Hepatocyte (in vitro differentiated cells): ENCODE data around the gene MAP3K20. TPM values are rescaled to one million over a fixed set of nuclear protein-coding genes. Genes with fewer than 3 reads are reported as not detected.

Experiments used
- DNase-seq: peaks from one replicate; pipeline ENCODE4 v3.0.0-alpha.2; 2016; ENCODE audit warnings: low spot score
- H2AFZ ChIP-seq: fragments of 200-600 bp; sonication (generic); 2 replicates; pipeline ENCODE4 v1.6.0; 2016; ENCODE audit warnings: antibody characterized with exemption, mild to moderate bottlenecking
- H3K27ac ChIP-seq: fragments of 200-600 bp; sonication (generic); 2 replicates; pipeline ENCODE4 v1.5.1; 2016; ENCODE audit warnings: mild to moderate bottlenecking
- H3K27me3 ChIP-seq: fragments of 200-600 bp; sonication (generic); 2 replicates; pipeline ENCODE4 v1.6.1; 2016
- H3K36me3 ChIP-seq: fragments of 200-600 bp; sonication (generic); replicated peaks from 2 replicates; pipeline ENCODE4 v1.5.1; 2016; ENCODE audit warnings: low read depth; ENCODE audit not compliant: insufficient read depth
- H3K4me1 ChIP-seq: fragments of 200-600 bp; sonication (generic); 2 replicates; pipeline ENCODE4 v1.5.1; 2016; ENCODE audit warnings: mild to moderate bottlenecking, moderate library complexity; ENCODE audit not compliant: insufficient read depth
- H3K4me2 ChIP-seq: fragments of 200-600 bp; sonication (generic); 2 replicates; pipeline ENCODE4 v1.6.0; 2016
- H3K4me3 ChIP-seq: fragments of 200-600 bp; sonication (generic); 2 replicates; pipeline ENCODE4 v1.5.1; 2016; ENCODE audit warnings: mild to moderate bottlenecking
- H3K79me2 ChIP-seq: fragments of 200-600 bp; sonication (generic); 2 replicates; pipeline ENCODE4 v1.6.0; 2017; ENCODE audit warnings: mild to moderate bottlenecking
- H3K9me2 ChIP-seq: fragments of 200-600 bp; sonication (generic); replicated peaks from 2 replicates; pipeline ENCODE4 v1.6.0; 2017; ENCODE audit warnings: mild to moderate bottlenecking; ENCODE audit not compliant: insufficient read depth
- H3K9me3 ChIP-seq: fragments of 200-600 bp; sonication (generic); 2 replicates; pipeline ENCODE4 v1.5.1; 2016; ENCODE audit warnings: low read depth, mild to moderate bottlenecking
- H4K20me1 ChIP-seq: fragments of 200-600 bp; sonication (generic); 2 replicates; pipeline ENCODE4 v1.6.0; 2016; ENCODE audit warnings: mild to moderate bottlenecking; ENCODE audit not compliant: insufficient read depth, poor library complexity, severe bottlenecking
- CTCF ChIP-seq: fragments of 200-600 bp; sonication (generic); IDR thresholded peaks from 2 replicates; pipeline ENCODE4 v1.5.1; 2016; ENCODE audit warnings: antibody characterized with exemption, mild to moderate bottlenecking; ENCODE audit not compliant: poor library complexity
- EZH2 ChIP-seq: fragments of 200-600 bp; sonication (generic); IDR thresholded peaks from 2 replicates; pipeline ENCODE4 v1.6.1; 2016; ENCODE audit warnings: antibody characterized with exemption, mild to moderate bottlenecking, borderline replicate concordance
- EZH2phosphoT487 ChIP-seq: fragments of 200-600 bp; sonication (generic); IDR thresholded peaks from one replicate; pipeline ENCODE4 v1.6.1; 2018; ENCODE audit warnings: antibody characterized with exemption, mild to moderate bottlenecking, low read depth, moderate library complexity; ENCODE audit not compliant: unreplicated experiment, severe bottlenecking
- WGBS: methylation state at CpG from one replicate; pipeline ENCODE4 v1.1.6; 2016; ENCODE audit warnings: low lambda C conversion rate; ENCODE audit errors: missing lambda C conversion rate; 5-methylcytosine and 5-hydroxymethylcytosine counted together
- polyA plus RNA-seq: library from polyadenylated mRNA; unstranded; fragments of >200 nt; fragmentation: Nextera tagmentation; extraction: Ambion mirVana; gene quantifications from 2 replicates; pipeline ENCODE4 v1.2.1, GENCODE V29; 2016
- total RNA-seq: library from RNA; depleted of rRNA; stranded (reverse); fragments of >200 nt; gene quantifications from 2 replicates; pipeline ENCODE4 v1.2.3, GENCODE V29; 2014

MAP3K20 gene
- total and polyA plus RNA-seq, 2 experiments from 2014 or later = 16.5 to 23.3 TPM

GRCh38 chr2:173062801-173063200 is 12.8 kb upstream of the MAP3K20 start:
- Histone ChIP-seq H2AFZ (no peak overlapping the region), H3K79me2 (no peaks in the 10 kb centered on the region), H3K4me2 (no peak overlapping the region), H3K27me3 (no peaks in the 10 kb centered on the region), H4K20me1 (no peaks in the 10 kb centered on the region), H3K27ac (no peak overlapping the region), H3K4me1 (no peaks in the 10 kb centered on the region), H3K36me3 (no peaks in the 10 kb centered on the region), H3K9me2 (no peaks in the 10 kb centered on the region), H3K9me3 (no peaks in the 10 kb centered on the region), H3K4me3 (no peak overlapping the region)
- no peak for DNase-seq
- 85% methylated on average over 2 of the region's 4 CpGs for WGBS
- TF ChIP-seq EZH2 (no peak), EZH2phosphoT487 (no peak), CTCF (no peak)

- Histone ChIP-seq H3K4me1 (no peaks in the 10 kb centered on the region), H3K27me3 (no peaks in the 10 kb centered on the region), H3K27ac (no peak overlapping the region), H3K79me2 (no peaks in the 10 kb centered on the region), H3K4me2 (no peak overlapping the region), H3K9me2 (no peaks in the 10 kb centered on the region), H3K4me3 (no peak overlapping the region), H3K36me3 (no peaks in the 10 kb centered on the region), H2AFZ (no peak overlapping the region), H4K20me1 (no peaks in the 10 kb centered on the region), H3K9me3 (no peaks in the 10 kb centered on the region)
- DNase-seq = no peak
- TF ChIP-seq CTCF = no peak
- no peak for TF ChIP-seq EZH2
- no peak for TF ChIP-seq EZH2phosphoT487
- WGBS = 80% methylated on average over 4 of the region's 4 CpGs
Observed at GRCh38 chr2:173064151-173064805, 11.4 kb upstream of the MAP3K20 start.

GRCh38 chr2:173066887-173067676 is 8.6 kb upstream of the MAP3K20 start:
- Histone ChIP-seq H3K9me3 (no peaks in the 10 kb centered on the region), H3K4me1 (no peaks in the 10 kb centered on the region), H2AFZ (no peak overlapping the region), H3K4me2 (no peak overlapping the region), H3K9me2 (no peaks in the 10 kb centered on the region), H3K4me3 (no peak overlapping the region), H3K79me2 (no peaks in the 10 kb centered on the region), H3K36me3 (no peaks in the 10 kb centered on the region), H4K20me1 (no peaks in the 10 kb centered on the region), H3K27ac (no peak overlapping the region), H3K27me3 (no peaks in the 10 kb centered on the region)
- DNase-seq = no peak
- 93% methylated on average over 6 of the region's 6 CpGs for WGBS
- TF ChIP-seq EZH2 = no peak
- TF ChIP-seq CTCF = no peak
- no peak for TF ChIP-seq EZH2phosphoT487
